Mononuclear cell (primary cell): ENCODE results near the gene KCNQ1. TPM values are rescaled to one million over a fixed set of nuclear protein-coding genes. Genes with fewer than 3 reads are reported as not detected.

Experiments
- H3K27me3 ChIP-seq: 2 replicates; pipeline ENCODE4 v1.6.0; 2011; ENCODE audit warnings: low read length, control low read depth; ENCODE audit not compliant: insufficient read depth
- H3K4me1 ChIP-seq: 2 replicates; pipeline ENCODE4 v1.5.1; 2011; ENCODE audit warnings: mild to moderate bottlenecking, low read length, control low read depth; ENCODE audit not compliant: insufficient read depth
- H3K4me3 ChIP-seq: 2 replicates; pipeline ENCODE4 v1.5.1; 2011; ENCODE audit warnings: mild to moderate bottlenecking, low read length, moderate library complexity
- H3K9me3 ChIP-seq: 2 replicates; pipeline ENCODE4 v1.5.1; 2011; ENCODE audit warnings: low read depth, mild to moderate bottlenecking, control low read depth, low read length
- total RNA-seq: library from RNA; depleted of rRNA; stranded (reverse); fragments of >200 nt; gene quantifications from one replicate; pipeline ENCODE4 v1.2.3, GENCODE V29; 2012

The KCNQ1 gene
- total RNA-seq, 1 donor = 12.7 TPM

DNA sequence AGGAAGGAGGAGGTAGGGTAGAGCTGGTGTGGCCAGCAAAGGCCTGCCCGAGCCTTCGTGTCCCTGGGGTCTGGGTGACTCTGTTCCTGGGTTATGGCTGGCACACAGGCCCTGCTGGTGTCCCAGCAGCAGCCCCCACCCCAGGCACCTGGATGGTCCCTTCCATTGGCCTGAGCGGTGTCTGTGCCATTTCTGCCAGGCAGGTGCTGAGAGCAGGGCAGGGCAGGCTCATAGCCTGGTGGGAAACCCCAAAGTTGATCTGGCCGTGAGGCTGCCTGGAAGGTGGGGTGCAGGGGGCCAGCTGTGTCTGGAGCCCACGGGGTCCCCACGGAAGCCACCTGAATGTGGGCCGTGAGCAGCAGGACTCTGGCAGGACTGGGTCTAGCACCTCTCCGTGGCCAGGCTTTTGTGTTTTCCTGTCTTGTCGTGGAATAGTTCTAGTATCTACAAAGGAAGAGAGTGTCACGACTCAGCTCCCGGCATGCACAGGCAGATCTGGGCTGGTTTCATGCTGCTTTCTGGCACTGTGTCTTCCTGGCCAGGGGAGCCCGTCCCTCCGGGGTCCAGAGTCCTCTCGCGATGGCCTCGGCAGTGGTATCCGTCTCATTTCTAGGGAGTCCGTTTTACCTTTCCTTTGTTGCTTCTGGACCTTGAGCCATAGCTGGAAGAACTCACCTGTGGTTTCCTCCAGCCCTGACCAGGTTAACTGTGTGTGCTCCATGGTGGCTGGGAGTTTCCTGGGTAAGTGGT is 83.7 kb downstream of the KCNQ1 start:
- peaks cover 48% of the 10 kb centered on the region for H3K4me1 ChIP-seq
- H3K27me3 ChIP-seq = no peaks in the 10 kb centered on the region
- no peak overlapping the region for H3K4me3 ChIP-seq
- no peaks in the 10 kb centered on the region for H3K9me3 ChIP-seq

DNA sequence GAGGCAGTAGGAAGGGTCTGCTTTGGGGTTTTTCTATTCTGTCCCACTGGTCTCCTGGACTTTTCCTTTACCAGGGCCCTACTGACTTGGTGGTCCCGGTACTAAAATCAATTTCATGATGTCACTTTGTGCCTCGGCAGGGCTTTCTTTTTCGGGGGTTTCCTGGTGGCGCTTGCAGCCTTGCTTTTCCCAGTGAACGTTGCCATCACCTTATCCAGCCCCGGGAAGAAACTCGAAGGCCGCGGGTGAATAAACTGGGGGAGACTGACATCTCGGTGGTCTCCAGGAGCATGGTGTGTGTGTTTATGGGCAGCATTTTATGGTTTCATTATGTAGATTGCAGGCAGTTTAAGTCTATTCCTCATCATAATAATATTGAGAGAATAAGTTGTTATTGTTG is 84.4 kb downstream of the KCNQ1 start:
- Histone ChIP-seq H3K9me3 (no peaks in the 10 kb centered on the region), H3K4me3 (no peak overlapping the region), H3K27me3 (no peaks in the 10 kb centered on the region), H3K4me1 (peaks cover 55% of the 10 kb centered on the region)

GRCh38 chr11:2529636-2530035 is 84.8 kb downstream of the KCNQ1 start:
- H3K4me3 ChIP-seq = no peak overlapping the region
- no peaks in the 10 kb centered on the region for H3K27me3 ChIP-seq
- no peaks in the 10 kb centered on the region for H3K9me3 ChIP-seq
- H3K4me1 ChIP-seq = peaks cover 55% of the 10 kb centered on the region

DNA sequence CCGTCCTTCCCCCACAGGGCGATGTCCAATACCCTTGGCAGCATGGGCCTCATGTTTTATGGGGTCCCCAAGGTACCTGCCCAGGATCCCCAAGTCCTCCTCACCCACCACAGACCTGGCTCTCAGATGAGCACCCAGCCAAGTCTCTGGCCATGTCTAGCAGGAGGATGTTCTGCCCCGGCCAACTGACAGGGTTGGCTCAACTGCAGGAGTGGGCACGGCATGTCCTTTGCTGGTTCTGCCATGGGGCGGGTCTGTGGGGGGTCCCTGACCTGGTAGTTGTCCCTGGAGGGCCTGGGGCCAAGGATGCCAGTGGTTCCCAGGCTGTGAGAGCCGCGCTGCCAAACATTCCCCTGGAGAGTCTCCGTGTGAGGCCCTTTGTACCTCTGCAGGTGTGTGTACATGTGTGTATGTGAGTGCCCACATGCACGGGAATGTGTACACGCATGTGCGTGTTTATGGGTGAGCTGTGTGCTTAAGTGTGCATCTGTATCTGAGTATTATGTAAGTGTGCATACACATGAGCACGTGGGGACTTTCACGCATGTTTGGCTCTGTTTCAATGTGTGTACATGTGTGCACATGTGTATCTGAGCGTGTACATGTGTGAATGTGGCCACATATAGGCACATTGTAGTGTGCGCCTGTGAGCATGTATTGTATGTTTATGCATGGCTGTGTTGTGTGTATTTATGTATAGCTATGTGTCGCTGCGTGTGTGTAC is 85.5 kb downstream of the KCNQ1 start:
- Histone ChIP-seq H3K4me1 (peaks cover 49% of the 10 kb centered on the region), H3K9me3 (no peaks in the 10 kb centered on the region), H3K27me3 (no peaks in the 10 kb centered on the region), H3K4me3 (no peak overlapping the region)

DNA sequence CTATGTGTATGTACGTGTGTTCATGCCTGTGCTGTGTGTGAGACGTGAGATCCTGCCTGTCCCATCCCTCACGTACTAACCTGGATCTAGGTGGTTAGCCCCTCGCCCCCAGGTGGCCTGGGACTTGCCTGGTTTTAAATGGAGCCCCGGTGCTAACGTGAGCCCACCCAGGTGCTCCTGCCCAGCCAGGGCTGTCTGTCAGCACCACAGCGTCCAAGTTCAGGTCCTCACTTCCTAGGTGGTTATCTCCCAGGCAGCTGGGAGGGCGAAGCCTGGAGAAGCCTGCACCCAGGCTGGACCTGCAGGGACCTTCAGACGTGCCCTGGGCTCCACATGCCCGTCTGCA is 86.0 kb downstream of the KCNQ1 start:
- no peaks in the 10 kb centered on the region for H3K27me3 ChIP-seq
- no peak overlapping the region for H3K4me3 ChIP-seq
- peaks cover 43% of the 10 kb centered on the region for H3K4me1 ChIP-seq
- no peaks in the 10 kb centered on the region for H3K9me3 ChIP-seq

DNA sequence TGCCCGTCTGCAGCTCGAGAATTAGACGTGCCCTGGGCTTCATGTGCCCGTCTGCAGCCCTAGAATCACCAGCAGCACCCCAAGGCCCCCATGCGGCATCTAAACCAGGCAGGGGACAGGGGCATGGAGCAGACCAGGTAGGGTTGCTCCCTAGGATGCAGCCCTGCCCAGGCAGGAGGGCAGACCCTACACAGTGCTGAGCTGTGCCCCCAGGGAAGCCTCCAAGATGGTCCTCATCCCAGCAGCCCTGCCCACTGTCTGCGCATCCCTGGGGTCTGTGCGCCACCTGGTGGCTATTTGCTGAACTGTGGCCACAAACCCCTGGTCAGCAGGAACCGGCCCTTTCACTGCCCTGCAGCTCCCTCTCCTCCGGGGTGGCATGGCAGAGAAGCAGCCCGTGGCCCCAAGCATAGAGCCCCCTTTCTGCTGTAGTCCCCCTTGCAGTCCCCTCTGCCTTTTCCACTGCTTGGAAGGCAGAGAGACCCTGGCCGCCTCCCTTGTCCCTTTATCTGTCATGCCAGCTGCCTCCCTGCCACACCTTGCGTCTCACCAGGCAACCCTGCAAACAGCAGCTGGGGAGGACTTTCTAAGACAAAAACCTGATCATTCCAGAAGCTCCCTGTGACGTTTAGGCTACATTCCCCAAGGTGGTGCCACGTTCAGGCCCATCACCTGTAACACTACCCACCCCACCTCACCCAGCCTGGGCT is 86.6 kb downstream of the KCNQ1 start:
- H3K4me1 ChIP-seq = peaks cover 37% of the 10 kb centered on the region
- H3K9me3 ChIP-seq = no peaks in the 10 kb centered on the region
- no peak overlapping the region for H3K4me3 ChIP-seq
- H3K27me3 ChIP-seq = no peaks in the 10 kb centered on the region

GRCh38 chr11:2531987-2532703 is 87.3 kb downstream of the KCNQ1 start:
- Histone ChIP-seq H3K4me3 (no peak overlapping the region), H3K27me3 (no peaks in the 10 kb centered on the region), H3K9me3 (no peaks in the 10 kb centered on the region), H3K4me1 (peaks cover 30% of the 10 kb centered on the region)

DNA sequence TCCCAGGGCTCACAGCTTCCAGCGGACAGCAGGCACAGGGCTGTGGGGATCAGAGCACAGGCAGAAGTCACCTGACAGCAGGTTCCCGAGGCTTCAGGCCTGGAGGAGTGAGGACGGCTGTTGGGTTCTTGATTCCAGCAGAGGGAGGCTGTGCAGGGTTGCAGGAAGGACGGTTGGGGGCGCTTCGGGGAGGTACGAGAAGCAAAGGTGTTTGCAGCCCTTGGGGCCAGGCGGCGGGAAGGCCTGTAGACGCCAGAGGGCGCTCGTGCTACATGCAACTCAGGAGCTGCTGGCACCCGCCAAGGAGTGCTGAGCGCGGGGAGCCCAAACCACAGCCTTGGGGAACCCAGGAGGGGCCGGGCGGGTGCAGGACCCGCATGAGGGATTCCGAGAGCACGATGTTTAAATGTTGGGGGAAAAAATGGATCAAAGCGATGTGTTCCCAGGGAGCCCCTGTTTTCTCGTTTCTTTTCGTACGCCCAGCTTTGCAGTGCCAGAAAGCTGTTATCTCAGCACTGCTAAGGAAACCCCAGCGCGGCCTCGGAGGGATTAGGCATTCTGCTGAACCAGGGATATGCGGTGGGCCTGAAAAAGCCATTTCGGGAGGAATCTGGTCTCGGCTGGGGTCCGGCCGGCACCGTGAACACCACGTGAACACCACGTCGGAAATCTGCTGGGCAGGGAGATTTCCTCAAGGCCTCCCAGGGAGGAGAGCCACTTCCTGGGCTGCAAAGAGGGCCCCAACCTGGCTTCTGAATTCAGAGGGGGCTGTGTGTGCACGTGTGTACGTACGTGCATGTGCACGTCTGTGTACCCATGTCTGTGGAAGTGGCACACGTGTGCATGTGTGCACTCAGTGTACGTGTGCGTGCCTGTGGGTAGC is 88.1 kb downstream of the KCNQ1 start:
- H3K27me3 ChIP-seq = no peaks in the 10 kb centered on the region
- peaks cover 23% of the 10 kb centered on the region for H3K4me1 ChIP-seq
- no peaks in the 10 kb centered on the region for H3K9me3 ChIP-seq
- H3K4me3 ChIP-seq = peak overlapping the region; percentile 12

GRCh38 chr11:2533587-2534133 is 88.9 kb downstream of the KCNQ1 start:
- Histone ChIP-seq H3K27me3 (no peaks in the 10 kb centered on the region), H3K4me3 (no peak overlapping the region), H3K4me1 (peaks cover 23% of the 10 kb centered on the region), H3K9me3 (no peaks in the 10 kb centered on the region)

DNA sequence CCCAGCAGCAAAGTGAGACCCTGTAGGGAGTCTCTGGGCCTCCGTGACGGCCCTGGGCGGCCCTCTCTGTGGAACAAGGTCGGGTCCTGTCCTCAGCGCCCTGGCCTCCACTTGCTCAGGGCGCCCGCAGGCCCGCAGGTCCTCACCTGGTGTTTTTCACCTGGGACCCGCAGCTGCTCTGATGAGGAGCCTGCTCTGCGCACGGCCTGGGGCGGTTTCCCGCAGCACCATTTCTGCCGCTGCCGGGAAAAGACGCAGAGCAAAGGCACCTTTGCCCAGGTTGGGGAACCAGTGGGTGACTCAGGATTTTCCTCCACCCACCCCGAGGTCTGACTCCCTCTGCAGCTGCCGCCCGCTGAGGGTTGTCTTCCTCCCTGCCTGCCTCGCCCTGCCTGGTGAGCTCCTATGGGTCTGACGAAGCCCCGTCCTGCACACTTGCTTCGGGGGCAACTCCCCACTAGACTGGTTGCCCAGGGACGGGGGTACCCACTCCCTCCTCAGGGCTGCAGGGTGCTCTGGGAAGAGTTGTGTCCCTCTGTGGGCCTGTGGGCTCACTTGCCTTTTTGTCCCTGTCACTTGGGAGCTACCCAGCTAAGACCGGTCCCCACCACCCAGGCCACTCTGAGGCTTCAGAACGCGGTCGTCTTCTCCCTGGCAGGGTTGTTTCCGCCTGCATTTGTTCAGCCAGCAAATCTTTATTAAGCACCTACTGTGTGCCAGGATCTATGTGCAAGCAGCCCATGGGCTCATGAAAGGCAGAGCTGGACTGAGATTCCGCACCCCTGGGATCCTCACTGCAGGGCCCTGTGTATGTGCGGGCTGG is 89.5 kb downstream of the KCNQ1 start:
- Histone ChIP-seq H3K27me3 (no peaks in the 10 kb centered on the region), H3K4me3 (no peak overlapping the region), H3K4me1 (peaks cover 23% of the 10 kb centered on the region), H3K9me3 (no peaks in the 10 kb centered on the region)

- Histone ChIP-seq H3K27me3 (no peaks in the 10 kb centered on the region), H3K9me3 (no peaks in the 10 kb centered on the region), H3K4me3 (no peak overlapping the region), H3K4me1 (peaks cover 23% of the 10 kb centered on the region)
These were observed 90.3 kb downstream of the KCNQ1 start for GRCh38 chr11:2534957-2535672.

- Histone ChIP-seq H3K4me1 (peaks cover 23% of the 10 kb centered on the region), H3K27me3 (no peaks in the 10 kb centered on the region), H3K9me3 (no peaks in the 10 kb centered on the region), H3K4me3 (no peak overlapping the region)
These were observed 91.0 kb downstream of the KCNQ1 start for GRCh38 chr11:2535673-2536439.
